Vagina (tissue), 2 donors: ENCODE data around the gene NPRL2.

ENCODE experiments used
- POLR2A ChIP-seq, 2 donors: fragments of 450-650 bp; IDR thresholded peaks; one replicate each; pipeline ENCODE4 v1.6.1; 2017; ENCODE audit warnings: antibody characterized with exemption in 2 of 2, mild to moderate bottlenecking in 2 of 2, moderate library complexity in 2 of 2
- POLR2AphosphoS5 ChIP-seq, 2 donors: sonication (generic); formaldehyde crosslinking; IDR thresholded peaks; one replicate each; pipeline ENCODE4 v1.9.0; 2017; ENCODE audit warnings: antibody characterized with exemption in 2 of 2, mild to moderate bottlenecking in 2 of 2, low read depth in 1 of 2; ENCODE audit not compliant: insufficient read depth in 1 of 2
- TF ChIP-seq, protein P1 (sequence below), 3 experiments: fragments of 450-650 bp in 2 of 3; fragments of 200-600 bp in 1 of 3; sonication (generic) in 1 of 3; IDR thresholded peaks; one replicate each; pipeline ENCODE4 v1.5.1; 2017 to 2019; ENCODE audit warnings: antibody characterized with exemption in 3 of 3, mild to moderate bottlenecking in 2 of 3, moderate library complexity in 2 of 3

DNA sequence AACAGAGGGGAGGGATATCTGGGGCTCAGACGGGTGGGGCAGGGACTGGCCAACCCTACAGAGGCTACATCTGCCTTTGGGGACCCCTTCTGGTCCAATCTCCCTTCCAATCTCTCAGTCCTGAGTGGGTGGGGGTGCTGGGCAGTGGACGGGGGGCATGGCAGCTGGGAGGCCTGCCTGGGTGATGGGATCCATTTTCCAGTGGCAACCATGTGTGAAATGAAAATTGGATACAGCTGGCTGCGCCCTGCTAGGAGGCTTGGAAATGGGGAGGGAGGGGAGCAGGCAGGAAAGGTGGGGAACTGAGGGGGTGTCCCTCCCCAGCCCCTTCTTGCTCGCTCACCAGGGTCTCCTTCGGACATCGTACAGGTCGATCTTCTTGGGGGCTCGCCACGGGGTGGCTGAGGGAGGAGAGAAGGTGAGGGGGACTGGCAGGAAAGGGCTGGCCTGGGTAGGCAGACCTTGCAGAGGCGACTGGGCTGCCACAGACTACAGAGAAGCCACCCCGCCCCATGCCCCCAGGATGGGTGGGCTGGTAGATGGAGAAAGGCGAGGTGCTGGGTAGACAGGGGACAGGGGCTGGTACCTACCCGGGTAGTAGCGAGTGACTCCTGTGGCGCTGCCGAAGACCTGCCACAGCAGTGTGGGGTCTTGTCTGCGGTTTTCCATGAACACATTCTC is 30.0 kb upstream of the NPRL2 start:
- TF ChIP-seq, protein P1, sequence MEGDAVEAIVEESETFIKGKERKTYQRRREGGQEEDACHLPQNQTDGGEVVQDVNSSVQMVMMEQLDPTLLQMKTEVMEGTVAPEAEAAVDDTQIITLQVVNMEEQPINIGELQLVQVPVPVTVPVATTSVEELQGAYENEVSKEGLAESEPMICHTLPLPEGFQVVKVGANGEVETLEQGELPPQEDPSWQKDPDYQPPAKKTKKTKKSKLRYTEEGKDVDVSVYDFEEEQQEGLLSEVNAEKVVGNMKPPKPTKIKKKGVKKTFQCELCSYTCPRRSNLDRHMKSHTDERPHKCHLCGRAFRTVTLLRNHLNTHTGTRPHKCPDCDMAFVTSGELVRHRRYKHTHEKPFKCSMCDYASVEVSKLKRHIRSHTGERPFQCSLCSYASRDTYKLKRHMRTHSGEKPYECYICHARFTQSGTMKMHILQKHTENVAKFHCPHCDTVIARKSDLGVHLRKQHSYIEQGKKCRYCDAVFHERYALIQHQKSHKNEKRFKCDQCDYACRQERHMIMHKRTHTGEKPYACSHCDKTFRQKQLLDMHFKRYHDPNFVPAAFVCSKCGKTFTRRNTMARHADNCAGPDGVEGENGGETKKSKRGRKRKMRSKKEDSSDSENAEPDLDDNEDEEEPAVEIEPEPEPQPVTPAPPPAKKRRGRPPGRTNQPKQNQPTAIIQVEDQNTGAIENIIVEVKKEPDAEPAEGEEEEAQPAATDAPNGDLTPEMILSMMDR (IDR thresholded peaks at IDR 0.05) = no peak
- TF ChIP-seq POLR2AphosphoS5 (IDR thresholded peaks at IDR 0.05; ENCODE audit: insufficient read depth in 1 of 2, low read depth in 1 of 2) (no peak), POLR2A (IDR thresholded peaks at IDR 0.05) (no peak)
